Brain microvascular endothelial cell (primary cell): ENCODE measurements around the gene GPR137.
A peak's percentile ranks its signal among the peaks of the same experiment; 100 is the strongest.

ENCODE experiments used
- DNase-seq: peaks from one replicate; pipeline ENCODE4 v3.0.0-alpha.2; 2020
- H3K27ac ChIP-seq: fragments of 250-450 bp; sonication (Bioruptor Pico); 2 replicates; pipeline ENCODE4 v1.5.1; 2020; ENCODE audit warnings: mild to moderate bottlenecking, moderate library complexity
- H3K27me3 ChIP-seq: fragments of 250-450 bp; sonication (Bioruptor Pico); replicated peaks from 2 replicates; pipeline ENCODE4 v1.5.1; 2020; ENCODE audit warnings: mild to moderate bottlenecking
- H3K36me3 ChIP-seq: fragments of 250-450 bp; sonication (Bioruptor Pico); replicated peaks from 2 replicates; pipeline ENCODE4 v1.5.1; 2020; ENCODE audit warnings: mild to moderate bottlenecking
- H3K4me3 ChIP-seq: 2 replicates; pipeline ENCODE4 v1.5.1; 2011; ENCODE audit warnings: low read depth, mild to moderate bottlenecking, control low read depth, low read length, moderate library complexity
- in situ Hi-C: cut with HindIII; loops from 2 replicates; pipeline ENCODE4 v1.10.0; 2017; ENCODE audit warnings: low sequenced_read_pairs, low pct_ligation_motif_present
- TF ChIP-seq, protein P1 (sequence below): IDR thresholded peaks from 2 replicates; pipeline ENCODE4 v1.5.1; 2011; ENCODE audit warnings: low read depth, mild to moderate bottlenecking, moderate library complexity, low read length, control low read depth, inconsistent platforms; ENCODE audit errors: missing control alignments

Gene GPR137

DNA sequence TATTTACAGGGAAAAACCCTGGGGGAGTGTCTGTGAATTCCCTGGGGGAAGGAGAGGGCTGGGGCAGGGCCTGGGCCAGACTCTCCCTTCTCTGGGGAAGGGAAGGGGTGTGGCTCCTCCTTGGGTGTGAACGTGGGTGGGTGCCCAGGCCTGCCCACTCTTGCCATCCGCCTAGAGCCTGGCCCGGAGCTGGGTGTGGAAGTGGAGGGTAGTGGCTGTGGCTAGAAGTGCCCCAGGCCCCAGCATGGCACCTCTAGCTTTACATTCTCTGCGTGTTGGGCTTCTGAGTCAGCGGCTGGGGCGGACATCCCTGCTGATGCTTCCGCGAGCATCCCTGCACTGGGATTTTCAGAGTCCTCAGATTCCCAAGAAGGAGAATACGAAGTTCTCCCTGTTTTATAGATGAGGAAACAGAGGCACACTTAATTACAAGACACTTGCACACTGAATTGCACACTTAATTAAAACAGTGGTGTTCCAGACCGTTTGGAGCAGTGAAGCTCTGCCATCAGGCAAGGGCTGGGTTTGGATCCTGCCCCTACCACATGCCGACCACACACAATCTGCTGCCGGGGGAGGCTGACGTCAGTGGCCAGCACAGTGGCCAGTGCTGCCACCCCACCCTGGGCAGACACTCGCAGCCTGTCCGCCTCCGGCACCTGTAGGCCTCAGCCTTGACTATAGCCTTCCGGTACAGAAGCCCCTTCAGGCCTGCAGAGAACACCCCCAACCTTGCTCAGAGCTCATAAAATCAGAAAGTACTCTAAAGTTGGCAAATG is 8.8 kb upstream of the GPR137 start:
- TF ChIP-seq, protein P1, sequence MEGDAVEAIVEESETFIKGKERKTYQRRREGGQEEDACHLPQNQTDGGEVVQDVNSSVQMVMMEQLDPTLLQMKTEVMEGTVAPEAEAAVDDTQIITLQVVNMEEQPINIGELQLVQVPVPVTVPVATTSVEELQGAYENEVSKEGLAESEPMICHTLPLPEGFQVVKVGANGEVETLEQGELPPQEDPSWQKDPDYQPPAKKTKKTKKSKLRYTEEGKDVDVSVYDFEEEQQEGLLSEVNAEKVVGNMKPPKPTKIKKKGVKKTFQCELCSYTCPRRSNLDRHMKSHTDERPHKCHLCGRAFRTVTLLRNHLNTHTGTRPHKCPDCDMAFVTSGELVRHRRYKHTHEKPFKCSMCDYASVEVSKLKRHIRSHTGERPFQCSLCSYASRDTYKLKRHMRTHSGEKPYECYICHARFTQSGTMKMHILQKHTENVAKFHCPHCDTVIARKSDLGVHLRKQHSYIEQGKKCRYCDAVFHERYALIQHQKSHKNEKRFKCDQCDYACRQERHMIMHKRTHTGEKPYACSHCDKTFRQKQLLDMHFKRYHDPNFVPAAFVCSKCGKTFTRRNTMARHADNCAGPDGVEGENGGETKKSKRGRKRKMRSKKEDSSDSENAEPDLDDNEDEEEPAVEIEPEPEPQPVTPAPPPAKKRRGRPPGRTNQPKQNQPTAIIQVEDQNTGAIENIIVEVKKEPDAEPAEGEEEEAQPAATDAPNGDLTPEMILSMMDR = no peak
- H3K4me3 ChIP-seq = no peak overlapping the region

DNA sequence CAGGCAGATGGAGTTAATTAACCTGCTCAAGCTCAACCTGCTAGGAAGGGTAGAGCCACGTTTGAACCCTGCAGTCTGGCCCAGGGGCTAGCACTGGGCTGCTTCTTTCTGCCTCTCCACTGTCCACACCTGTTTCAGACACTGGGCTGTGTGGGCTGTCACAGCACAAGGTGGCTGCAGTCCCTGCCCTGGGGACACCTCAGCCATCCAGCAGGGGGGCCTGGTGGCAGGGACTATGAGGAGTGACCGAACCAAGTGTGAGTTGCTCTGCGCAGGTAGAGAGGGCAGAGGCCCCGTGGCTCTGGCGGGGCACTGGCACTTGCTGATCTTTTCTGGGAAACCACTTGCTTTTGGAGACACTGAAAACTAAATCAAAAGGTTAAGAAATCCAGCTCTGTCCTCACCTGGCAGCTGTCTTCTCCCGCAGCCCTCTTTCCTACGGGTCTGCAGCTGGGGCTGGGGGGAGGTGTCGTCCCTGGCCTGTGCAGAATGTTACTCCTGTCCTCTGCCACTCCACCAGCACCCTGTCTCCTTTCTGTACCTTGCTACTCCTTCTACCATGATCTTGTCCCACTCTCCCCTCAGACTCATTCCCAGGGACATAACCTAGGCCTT is 7.0 kb upstream of the GPR137 start:
- in situ Hi-C loops = no loop called here

More for the DNA sequence above, 8.8 kb upstream of the GPR137 start:
- Histone ChIP-seq H3K27me3 (no peaks in the 10 kb centered on the region), H3K36me3 (peaks cover 2% of the 10 kb centered on the region), H3K27ac (peak overlapping the region; percentile 66)
- peak; percentile 56 for DNase-seq
- in situ Hi-C loops = no loop called here

DNA sequence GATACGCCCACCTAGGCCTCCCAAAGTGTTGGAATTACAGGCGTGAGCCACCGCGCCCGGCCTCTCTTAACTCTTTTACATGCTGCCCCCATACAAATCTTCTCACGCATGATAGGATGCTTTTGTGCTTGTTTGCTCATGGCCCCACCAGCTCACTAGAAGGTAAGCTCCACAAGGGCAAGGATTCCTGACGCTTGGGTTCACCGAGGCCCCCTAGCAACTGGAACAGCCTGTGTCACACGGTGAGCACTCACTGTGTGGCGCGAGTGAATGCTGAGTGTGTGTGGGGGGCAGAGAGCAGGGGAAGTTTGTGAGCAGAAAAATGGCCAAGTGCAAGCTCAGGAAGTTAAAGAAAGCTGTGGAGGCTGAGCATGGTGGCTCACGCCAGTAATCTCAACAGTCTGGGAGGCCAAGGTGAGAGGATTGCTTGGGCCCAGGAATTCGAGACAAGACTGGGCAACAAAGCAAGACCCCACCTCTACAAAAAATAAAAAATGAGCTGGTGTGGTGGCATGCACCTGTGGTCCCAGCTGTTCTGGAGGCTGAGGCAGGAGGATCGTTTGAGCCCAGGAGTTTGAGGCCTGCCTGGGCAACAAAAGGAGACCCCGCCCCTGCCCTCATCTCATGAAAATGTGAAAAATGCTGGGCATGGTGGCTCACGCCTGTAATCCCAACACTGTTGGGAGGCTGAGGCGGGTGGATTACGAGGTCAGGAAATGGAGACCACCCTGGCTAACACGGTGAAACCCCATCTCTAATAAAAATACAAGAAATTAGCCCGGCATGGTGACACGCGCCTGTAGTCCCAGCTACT is 3.5 kb upstream of the GPR137 start:
- TF ChIP-seq, protein P1 = no peak
- no peak for DNase-seq
- Histone ChIP-seq H3K36me3 (peaks cover 2% of the 10 kb centered on the region), H3K4me3 (no peak overlapping the region), H3K27me3 (no peaks in the 10 kb centered on the region), H3K27ac (no peak overlapping the region)
- in situ Hi-C loops = no loop called here

More for the DNA sequence above, 7.0 kb upstream of the GPR137 start:
- TF ChIP-seq, protein P1 = no peak
- Histone ChIP-seq H3K27me3 (no peaks in the 10 kb centered on the region), H3K27ac (no peak overlapping the region), H3K4me3 (no peak overlapping the region), H3K36me3 (peaks cover 2% of the 10 kb centered on the region)
- no peak for DNase-seq

DNA sequence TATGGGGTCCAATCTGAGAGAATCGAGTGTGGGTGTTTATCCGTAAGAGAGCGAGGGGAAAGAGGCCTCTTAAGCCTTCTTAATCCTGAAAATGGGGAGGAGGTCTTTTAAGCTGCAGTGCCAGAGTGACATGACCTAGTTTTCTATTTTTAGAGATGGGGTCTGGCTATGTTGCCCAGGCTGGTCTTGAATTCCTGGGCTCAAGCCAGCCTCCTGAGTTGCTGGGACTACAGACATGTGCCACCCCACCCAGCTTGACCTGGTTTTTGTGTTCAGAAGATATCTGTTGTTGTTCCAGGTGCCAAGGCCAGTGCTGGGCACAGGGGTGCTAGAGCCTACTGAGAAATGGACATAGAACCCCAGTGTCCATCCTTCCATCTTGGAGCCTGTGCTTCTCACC is 2.6 kb upstream of the GPR137 start:
- no peaks in the 10 kb centered on the region for H3K27me3 ChIP-seq
- TF ChIP-seq, protein P1 = no peak
- no peak overlapping the region for H3K4me3 ChIP-seq
- in situ Hi-C loops = no loop called here
- H3K27ac ChIP-seq = no peak overlapping the region
- no peak for DNase-seq
- peaks cover 2% of the 10 kb centered on the region for H3K36me3 ChIP-seq

DNA sequence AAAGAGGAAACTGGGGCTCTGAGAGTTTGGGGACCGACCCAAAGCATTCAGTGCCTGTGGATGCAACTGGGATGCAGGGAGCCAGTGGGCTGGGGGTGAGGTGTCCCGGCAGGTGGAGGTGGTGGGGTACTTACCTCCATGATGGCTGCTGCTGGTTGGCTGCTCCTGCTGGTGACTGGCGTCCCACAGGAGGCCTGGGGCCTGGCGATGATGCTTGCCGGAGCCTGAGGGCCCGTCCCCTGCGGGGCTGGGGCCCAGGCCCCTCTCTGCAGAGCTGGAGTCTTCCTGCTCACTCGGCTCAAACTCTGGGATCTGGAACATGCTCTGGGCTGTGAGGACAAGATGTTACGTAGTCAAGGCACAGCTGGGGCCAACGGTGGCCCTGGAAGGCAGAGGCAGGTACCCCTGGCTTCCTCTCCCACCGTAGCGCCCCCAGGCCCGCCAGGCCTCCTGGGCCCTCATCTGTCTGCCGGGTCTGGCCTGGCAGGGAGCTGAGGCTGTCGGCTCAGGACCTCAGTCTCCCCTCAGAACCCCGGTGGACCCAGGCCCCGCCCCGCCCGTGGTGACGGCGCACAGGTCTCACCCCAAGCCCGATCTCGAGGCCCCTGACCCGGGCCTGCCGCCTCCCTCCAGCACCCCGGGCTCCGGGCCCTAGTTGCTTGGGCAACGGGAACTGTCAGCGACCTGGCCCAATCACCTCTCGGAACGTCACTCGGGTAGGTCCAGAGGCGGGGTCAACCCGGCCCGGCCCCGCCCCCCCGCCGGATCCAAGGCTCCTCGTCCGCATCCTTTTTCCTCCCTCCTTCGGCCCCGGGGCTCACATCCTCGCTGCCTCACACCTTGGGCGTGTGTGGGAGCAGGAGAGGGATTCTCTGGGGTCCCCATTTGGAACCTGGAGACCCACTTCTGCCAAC is 1.3 kb upstream of the GPR137 start, which contains the start of gene BAD:
TSS of gene BAD (minus strand) at position 618 of the 914 bp plus-strand sequence. CDS start at position 321, 297 bp downstream.
- TF ChIP-seq, protein P1 = no peak
- peak within 1 kb of the TSS; percentile 66 for H3K27ac ChIP-seq
- DNase-seq = peak; percentile 92
- H3K36me3 ChIP-seq = no peaks in the 10 kb centered on the region
- H3K27me3 ChIP-seq = no peaks in the 10 kb centered on the region
- in situ Hi-C loops = no loop called here
- peak within 1 kb of the TSS; percentile 70 for H3K4me3 ChIP-seq
